Endodermal cell (in vitro differentiated cells): Measurements from ENCODE around the gene SLC66A1. TPM values are rescaled to one million over a fixed set of nuclear protein-coding genes. Genes with fewer than 3 reads are reported as not detected.
"Not testable (repeated sequence)": the region's sequence is repeated elsewhere in the genome, so short reads cannot be mapped to it uniquely, and the experiment has no call there.

Experiments
- DNase-seq: peaks from one replicate; pipeline ENCODE4 v3.0.0-alpha.2; 2017
- H3K27ac ChIP-seq: 2 replicates; pipeline ENCODE4 v1.5.1; 2013; ENCODE audit warnings: mild to moderate bottlenecking, low read depth, low read length, moderate library complexity
- H3K27me3 ChIP-seq: 2 replicates; pipeline ENCODE4 v1.6.1; 2013; ENCODE audit warnings: mild to moderate bottlenecking, low read length, moderate library complexity; ENCODE audit not compliant: insufficient read depth, control insufficient read depth, poor library complexity, severe bottlenecking
- H3K36me3 ChIP-seq: 2 replicates; pipeline ENCODE4 v1.7.0; 2013; ENCODE audit warnings: mild to moderate bottlenecking, low read length, moderate library complexity; ENCODE audit not compliant: control insufficient read depth, insufficient read depth
- H3K4me1 ChIP-seq: one replicate; pipeline ENCODE4 v1.7.0; 2013; ENCODE audit warnings: low read length; ENCODE audit not compliant: control insufficient read depth, insufficient read depth
- H3K4me3 ChIP-seq: 2 replicates; pipeline ENCODE4 v1.5.1; 2013; ENCODE audit warnings: mild to moderate bottlenecking, low read length, moderate library complexity
- H3K9ac ChIP-seq: 2 replicates; pipeline ENCODE4 v1.6.1; 2013; ENCODE audit warnings: mild to moderate bottlenecking, low read length, moderate library complexity; ENCODE audit not compliant: poor library complexity, severe bottlenecking; ENCODE audit errors: extremely low read depth
- H3K9me3 ChIP-seq: 2 replicates; pipeline ENCODE4 v1.6.1; 2013; ENCODE audit warnings: mild to moderate bottlenecking, low read length, moderate library complexity; ENCODE audit not compliant: control insufficient read depth
- H3K27ac Mint-ChIP-seq: 2 replicates; pipeline ENCODE4 v1.8.0; 2020; ENCODE audit warnings: mixed read lengths
- H3K27me3 Mint-ChIP-seq: 2 replicates; pipeline ENCODE4 v1.8.0; 2021; ENCODE audit warnings: mild to moderate bottlenecking, mixed read lengths; ENCODE audit not compliant: insufficient read depth
- H3K36me3 Mint-ChIP-seq: 2 replicates; pipeline ENCODE4 v1.8.0; 2020; ENCODE audit warnings: low read depth, mixed read lengths
- H3K4me1 Mint-ChIP-seq: 2 replicates; pipeline ENCODE4 v1.8.0; 2020; ENCODE audit warnings: mixed read lengths
- H3K4me3 Mint-ChIP-seq: 2 replicates; pipeline ENCODE4 v1.8.0; 2020; ENCODE audit warnings: mild to moderate bottlenecking, moderate library complexity, mixed read lengths
- H3K9me3 Mint-ChIP-seq: 2 replicates; pipeline ENCODE4 v1.8.0; 2020; ENCODE audit warnings: mild to moderate bottlenecking, mixed read lengths
- WGBS, 2 experiments: methylation state at CpG; one replicate each; pipeline versions ENCODE4 v1.1.5 to v1.1.7; 2013; ENCODE audit warnings: missing lambda C conversion rate in 2 of 2, mixed read lengths in 1 of 2; ENCODE audit not compliant: insufficient coverage in 1 of 2, insufficient read length in 1 of 2; 5-methylcytosine and 5-hydroxymethylcytosine counted together
- total RNA-seq, 2 donors: library from RNA; stranded (reverse); fragmentation: NEBNext Ultra II Directional in 1 of 2; extraction: Animal tissue kit (Norgen Biotek cat#: 25700) in 1 of 2; gene quantifications; 2 replicates in 1 of 2; 3 replicates in 1 of 2; pipeline ENCODE4 v1.2.1, GENCODE V29; 2021
- TF ChIP-seq, protein P1 (sequence below): fragments of 200-600 bp; sonication (generic); conservative IDR thresholded peaks from 2 replicates; pipeline ENCODE4 v1.5.0; 2021; ENCODE audit warnings: antibody characterized with exemption, mild to moderate bottlenecking

SLC66A1 gene
- total RNA-seq, 2 donors from 2014 or later: 20.8 to 22.6 TPM

DNA sequence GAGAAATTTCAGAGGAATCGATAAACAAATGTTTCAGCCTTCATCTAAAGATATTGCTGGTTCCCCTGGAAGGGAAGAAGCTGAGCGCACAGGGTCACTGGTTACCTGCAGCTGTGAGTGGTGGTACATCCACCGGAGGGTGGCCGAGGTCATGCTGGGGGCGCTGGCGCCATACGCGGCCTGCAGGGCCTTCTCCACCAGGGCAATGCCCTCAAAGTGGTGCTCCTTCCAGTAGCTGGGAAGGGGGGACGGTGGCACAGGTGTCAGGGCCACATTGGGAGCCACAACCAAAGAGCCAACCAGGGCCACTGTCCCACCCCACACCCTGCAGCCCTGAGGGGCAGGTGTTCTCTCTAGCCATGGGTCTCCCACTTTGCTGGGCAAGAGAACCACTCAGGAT, 28.2 kb upstream of the SLC66A1 start:
- Mint-ChIP-seq H3K4me3 (no peak overlapping the region), H3K27ac (no peak overlapping the region), H3K4me1 (peaks cover 2% of the 10 kb centered on the region), H3K36me3 (peaks cover 15% of the 10 kb centered on the region), H3K27me3 (peaks cover 19% of the 10 kb centered on the region), H3K9me3 (peaks cover 2% of the 10 kb centered on the region)
- Histone ChIP-seq H3K9me3 (no peaks in the 10 kb centered on the region), H3K4me3 (no peak overlapping the region), H3K27me3 (peaks cover 12% of the 10 kb centered on the region), H3K4me1 (no peaks in the 10 kb centered on the region), H3K9ac (no peak overlapping the region), H3K27ac (no peak overlapping the region), H3K36me3 (no peaks in the 10 kb centered on the region)
- 94 to 100% methylated on average over 2 to 9 of the region's 9 CpGs for WGBS, 2 experiments
- TF ChIP-seq, protein P1, sequence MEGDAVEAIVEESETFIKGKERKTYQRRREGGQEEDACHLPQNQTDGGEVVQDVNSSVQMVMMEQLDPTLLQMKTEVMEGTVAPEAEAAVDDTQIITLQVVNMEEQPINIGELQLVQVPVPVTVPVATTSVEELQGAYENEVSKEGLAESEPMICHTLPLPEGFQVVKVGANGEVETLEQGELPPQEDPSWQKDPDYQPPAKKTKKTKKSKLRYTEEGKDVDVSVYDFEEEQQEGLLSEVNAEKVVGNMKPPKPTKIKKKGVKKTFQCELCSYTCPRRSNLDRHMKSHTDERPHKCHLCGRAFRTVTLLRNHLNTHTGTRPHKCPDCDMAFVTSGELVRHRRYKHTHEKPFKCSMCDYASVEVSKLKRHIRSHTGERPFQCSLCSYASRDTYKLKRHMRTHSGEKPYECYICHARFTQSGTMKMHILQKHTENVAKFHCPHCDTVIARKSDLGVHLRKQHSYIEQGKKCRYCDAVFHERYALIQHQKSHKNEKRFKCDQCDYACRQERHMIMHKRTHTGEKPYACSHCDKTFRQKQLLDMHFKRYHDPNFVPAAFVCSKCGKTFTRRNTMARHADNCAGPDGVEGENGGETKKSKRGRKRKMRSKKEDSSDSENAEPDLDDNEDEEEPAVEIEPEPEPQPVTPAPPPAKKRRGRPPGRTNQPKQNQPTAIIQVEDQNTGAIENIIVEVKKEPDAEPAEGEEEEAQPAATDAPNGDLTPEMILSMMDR: no peak
- no peak for DNase-seq

DNA sequence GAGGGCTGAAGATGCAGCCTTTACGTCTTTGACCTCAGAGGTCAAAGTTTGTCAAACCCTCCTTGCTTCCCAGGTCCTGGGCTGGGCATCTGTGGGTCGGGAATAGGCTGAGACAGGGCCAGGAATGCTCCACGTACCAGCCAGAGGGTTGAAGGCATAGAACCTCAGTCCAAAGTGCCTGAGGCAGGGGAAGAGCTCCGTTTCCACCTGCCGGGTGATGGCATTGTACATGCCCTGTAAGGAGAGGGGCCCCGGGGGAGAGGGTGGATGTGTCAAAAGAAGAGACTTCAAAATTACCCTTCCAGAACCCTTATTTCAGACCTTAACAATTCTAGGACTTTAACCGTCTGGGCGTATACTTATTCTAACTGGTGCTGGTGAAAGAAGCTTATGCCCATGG, 27.2 kb upstream of the SLC66A1 start:
- H3K9me3 ChIP-seq: no peaks in the 10 kb centered on the region
- WGBS, 2 experiments: 86 to 87% methylated on average over 3 to 8 of the region's 8 CpGs
- no peak for DNase-seq

DNA sequence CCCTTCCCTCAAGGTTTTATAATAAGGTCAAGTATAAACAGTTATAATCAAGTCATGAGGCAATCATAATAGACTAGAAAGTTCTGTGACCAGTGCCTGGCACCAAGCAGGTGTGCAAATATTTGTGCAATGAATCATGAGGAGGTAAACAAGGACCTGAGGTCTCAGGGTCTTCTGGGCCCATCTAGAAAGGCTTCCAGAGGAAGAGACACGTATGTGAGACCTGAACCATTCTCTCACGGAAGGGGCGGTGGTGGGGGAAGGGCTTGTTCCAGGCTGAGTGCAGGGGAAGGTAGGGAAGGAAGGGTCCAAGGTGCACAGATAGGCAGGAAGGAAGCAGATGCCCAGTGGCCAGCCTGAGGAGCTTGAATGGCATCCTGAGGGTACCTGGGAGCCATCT, 26.8 kb upstream of the SLC66A1 start:
- 88% methylated on average over 3 of the region's 3 CpGs; no CpG with 5 or more reads in 1 of the 2 experiments for WGBS, 2 experiments

More for the DNA sequence above, 27.2 kb upstream of the SLC66A1 start:
- no peak overlapping the region for H3K27ac Mint-ChIP-seq
- H3K4me1 ChIP-seq: no peaks in the 10 kb centered on the region
- peaks cover 2% of the 10 kb centered on the region for H3K9me3 Mint-ChIP-seq
- H3K4me1 Mint-ChIP-seq: peaks cover 6% of the 10 kb centered on the region
- no peak overlapping the region for H3K27ac ChIP-seq
- H3K4me3 ChIP-seq: no peak overlapping the region
- peaks cover 29% of the 10 kb centered on the region for H3K27me3 Mint-ChIP-seq
- H3K9ac ChIP-seq: no peak overlapping the region
- peaks cover 21% of the 10 kb centered on the region for H3K27me3 ChIP-seq
- no peaks in the 10 kb centered on the region for H3K36me3 ChIP-seq
- peaks cover 11% of the 10 kb centered on the region for H3K36me3 Mint-ChIP-seq
- TF ChIP-seq, protein P1: no peak
- no peak overlapping the region for H3K4me3 Mint-ChIP-seq

DNA sequence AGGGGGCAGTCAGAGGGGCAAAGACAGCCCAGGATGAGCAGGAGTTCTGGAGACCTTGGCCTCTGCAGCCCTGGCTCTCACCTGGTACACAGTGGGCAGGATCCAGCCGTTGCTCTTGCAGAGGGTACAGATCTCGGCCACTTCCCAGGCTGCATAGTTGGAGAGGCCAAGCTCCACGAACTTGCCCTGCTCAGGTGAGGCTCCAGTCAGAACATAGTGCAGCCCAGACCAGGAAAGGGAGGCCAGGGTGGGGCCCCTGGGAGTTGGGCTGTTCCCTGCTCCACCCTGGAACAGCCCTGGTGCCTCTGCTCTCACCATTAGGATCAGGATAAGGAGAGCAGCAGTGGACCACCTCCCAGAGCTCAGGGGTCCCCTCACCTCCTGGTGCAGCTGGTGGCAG, 26.3 kb upstream of the SLC66A1 start:
- H3K4me1 Mint-ChIP-seq, H3K9me3 Mint-ChIP-seq, H3K4me3 ChIP-seq, H3K9ac ChIP-seq, H3K4me1 ChIP-seq, H3K27ac ChIP-seq, H3K27ac Mint-ChIP-seq, H3K9me3 ChIP-seq, H3K36me3 Mint-ChIP-seq, DNase-seq, H3K36me3 ChIP-seq, H3K4me3 Mint-ChIP-seq: not testable (repeated sequence)
- H3K27me3 ChIP-seq: peaks cover 28% of the 10 kb centered on the region
- peaks cover 36% of the 10 kb centered on the region for H3K27me3 Mint-ChIP-seq
- 72 to 78% methylated on average over 3 of the region's 3 CpGs for WGBS, 2 experiments

More for the DNA sequence above, 26.8 kb upstream of the SLC66A1 start:
- H3K4me1 Mint-ChIP-seq, H3K4me3 ChIP-seq, H3K4me1 ChIP-seq, H3K36me3 Mint-ChIP-seq, H3K36me3 ChIP-seq, H3K9ac ChIP-seq, H3K9me3 Mint-ChIP-seq, DNase-seq, H3K27ac ChIP-seq, H3K27ac Mint-ChIP-seq, H3K4me3 Mint-ChIP-seq, H3K9me3 ChIP-seq: not testable (repeated sequence)
- H3K27me3 ChIP-seq: peaks cover 26% of the 10 kb centered on the region
- H3K27me3 Mint-ChIP-seq: peaks cover 34% of the 10 kb centered on the region
